ENCODE results near the gene TRAPPC11. TPM values are rescaled to one million over a fixed set of nuclear protein-coding genes. Genes with fewer than 3 reads are reported as not detected.
"Not testable (repeated sequence)": the region's sequence is repeated elsewhere in the genome, so short reads cannot be mapped to it uniquely, and the experiment has no call there.

Gene TRAPPC11
- total and polyA plus RNA-seq, 2 of the 13 experiments (the other 11 are each of a cell fraction or from before 2014, with no cell fraction given): 18.0 to 23.2 TPM

DNA sequence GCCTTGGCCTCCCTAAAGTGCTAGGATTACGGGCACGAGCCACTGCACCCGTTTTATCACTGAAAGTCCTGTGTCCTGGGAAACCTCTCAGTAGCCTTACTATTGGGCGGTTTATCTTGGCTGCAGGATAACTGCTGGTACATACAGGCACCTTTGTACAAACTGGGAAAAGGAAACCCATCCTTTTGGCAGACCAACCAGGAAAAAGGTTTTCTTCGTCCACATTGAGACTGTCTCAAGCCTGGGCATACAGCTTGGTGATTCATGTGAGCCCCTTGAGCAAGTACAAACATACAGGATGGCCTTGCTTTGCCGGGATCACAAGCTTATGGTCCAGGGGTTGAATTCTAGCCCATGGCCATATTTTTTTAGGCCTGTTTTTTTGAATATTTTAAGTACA is 32.9 kb upstream of the TRAPPC11 start:
- no TSS peak for BruUV-seq (replicated peaks)
- no peak for FAIRE-seq
- WGBS (ENCODE audit: low lambda C conversion rate): 23% methylated on average over 6 of the region's 6 CpGs
- ChIA-PET POLR2A (no interaction called here), CTCF (ENCODE audit: low intra/inter-chr PET ratio, low total read pairs) (no interaction called here)
- no peak overlapping the region for H3K27ac ChIP-seq (ENCODE audit: extremely low read length, insufficient read depth, low read length)
- ATAC-seq: no peak; the same call in 2 of the 3 replicates
- DNase-seq (ENCODE audit: low spot score): no peak
- peaks cover 0 to 5% of the 10 kb centered on the region in 2 experiments; a peak in 2 of 5 replicates for H3K27me3 ChIP-seq (ENCODE audit: control insufficient read depth in 1 of 2, insufficient read depth in 2 of 2, low read length in 2 of 2)
- in situ Hi-C loops (cut with HindIII; ENCODE audit: extremely low pct_ligation_motif_present, low pct_unique_long_range_greater_than_20kb) (no loop called here), intact Hi-C loops (cut with micrococcal nuclease; ENCODE audit: unreplicated experiment) (no loop called here)
- no peaks in the 10 kb centered on the region for H3K9me3 ChIP-seq (ENCODE audit: low read length)
- H3K4me1 ChIP-seq (ENCODE audit: insufficient read depth, low read length): no peaks in the 10 kb centered on the region
- no peak for TF ChIP-seq ZNF446 (CRISPR knock-in tag; IDR thresholded peaks at IDR 0.05)
- no peak for TF ChIP-seq RBAK (CRISPR knock-in tag; IDR thresholded peaks at IDR 0.05)
- TF ChIP-seq, protein P1, sequence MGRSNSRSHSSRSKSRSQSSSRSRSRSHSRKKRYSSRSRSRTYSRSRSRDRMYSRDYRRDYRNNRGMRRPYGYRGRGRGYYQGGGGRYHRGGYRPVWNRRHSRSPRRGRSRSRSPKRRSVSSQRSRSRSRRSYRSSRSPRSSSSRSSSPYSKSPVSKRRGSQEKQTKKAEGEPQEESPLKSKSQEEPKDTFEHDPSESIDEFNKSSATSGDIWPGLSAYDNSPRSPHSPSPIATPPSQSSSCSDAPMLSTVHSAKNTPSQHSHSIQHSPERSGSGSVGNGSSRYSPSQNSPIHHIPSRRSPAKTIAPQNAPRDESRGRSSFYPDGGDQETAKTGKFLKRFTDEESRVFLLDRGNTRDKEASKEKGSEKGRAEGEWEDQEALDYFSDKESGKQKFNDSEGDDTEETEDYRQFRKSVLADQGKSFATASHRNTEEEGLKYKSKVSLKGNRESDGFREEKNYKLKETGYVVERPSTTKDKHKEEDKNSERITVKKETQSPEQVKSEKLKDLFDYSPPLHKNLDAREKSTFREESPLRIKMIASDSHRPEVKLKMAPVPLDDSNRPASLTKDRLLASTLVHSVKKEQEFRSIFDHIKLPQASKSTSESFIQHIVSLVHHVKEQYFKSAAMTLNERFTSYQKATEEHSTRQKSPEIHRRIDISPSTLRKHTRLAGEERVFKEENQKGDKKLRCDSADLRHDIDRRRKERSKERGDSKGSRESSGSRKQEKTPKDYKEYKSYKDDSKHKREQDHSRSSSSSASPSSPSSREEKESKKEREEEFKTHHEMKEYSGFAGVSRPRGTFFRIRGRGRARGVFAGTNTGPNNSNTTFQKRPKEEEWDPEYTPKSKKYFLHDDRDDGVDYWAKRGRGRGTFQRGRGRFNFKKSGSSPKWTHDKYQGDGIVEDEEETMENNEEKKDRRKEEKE (IDR thresholded peaks at IDR 0.05): no peak
- TF ChIP-seq SMARCE1 (IDR thresholded peaks at IDR 0.05; ENCODE audit: borderline replicate concordance): no peak
- no peak for TF ChIP-seq YEATS2 (CRISPR knock-in tag; IDR thresholded peaks at IDR 0.05; ENCODE audit: borderline replicate concordance)
- TF ChIP-seq PCBP1 (IDR thresholded peaks at IDR 0.05; ENCODE audit: borderline replicate concordance, low read depth, low read length): no peak
- TF ChIP-seq, protein P2, sequence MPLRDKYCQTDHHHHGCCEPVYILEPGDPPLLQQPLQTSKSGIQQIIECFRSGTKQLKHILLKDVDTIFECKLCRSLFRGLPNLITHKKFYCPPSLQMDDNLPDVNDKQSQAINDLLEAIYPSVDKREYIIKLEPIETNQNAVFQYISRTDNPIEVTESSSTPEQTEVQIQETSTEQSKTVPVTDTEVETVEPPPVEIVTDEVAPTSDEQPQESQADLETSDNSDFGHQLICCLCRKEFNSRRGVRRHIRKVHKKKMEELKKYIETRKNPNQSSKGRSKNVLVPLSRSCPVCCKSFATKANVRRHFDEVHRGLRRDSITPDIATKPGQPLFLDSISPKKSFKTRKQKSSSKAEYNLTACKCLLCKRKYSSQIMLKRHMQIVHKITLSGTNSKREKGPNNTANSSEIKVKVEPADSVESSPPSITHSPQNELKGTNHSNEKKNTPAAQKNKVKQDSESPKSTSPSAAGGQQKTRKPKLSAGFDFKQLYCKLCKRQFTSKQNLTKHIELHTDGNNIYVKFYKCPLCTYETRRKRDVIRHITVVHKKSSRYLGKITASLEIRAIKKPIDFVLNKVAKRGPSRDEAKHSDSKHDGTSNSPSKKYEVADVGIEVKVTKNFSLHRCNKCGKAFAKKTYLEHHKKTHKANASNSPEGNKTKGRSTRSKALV (CRISPR knock-in tag; IDR thresholded peaks at IDR 0.05): no peak
- no peak for TF ChIP-seq ADNP (CRISPR knock-in tag; IDR thresholded peaks at IDR 0.05)
- no peak for TF ChIP-seq PBX2 (CRISPR knock-in tag; IDR thresholded peaks at IDR 0.05)
- no peak for TF ChIP-seq SOX13 (IDR thresholded peaks at IDR 0.05)
- no peak for TF ChIP-seq SOX13 (CRISPR knock-in tag; conservative IDR thresholded peaks at IDR 0.05 in 1 of 2, IDR thresholded peaks at IDR 0.05 in 1 of 2)
- TF ChIP-seq REXO4 (CRISPR knock-in tag; IDR thresholded peaks at IDR 0.05; ENCODE audit: borderline replicate concordance): no peak
- no peak overlapping the region for H2AFZ ChIP-seq (ENCODE audit: low read length)
- no peak overlapping the region for H3K4me2 ChIP-seq (ENCODE audit: low read depth, low read length)
- H3K36me3 ChIP-seq (replicated peaks in 1 of 2; ENCODE audit: control insufficient read depth in 1 of 2, insufficient read depth in 2 of 2, low read length in 2 of 2): no peaks in the 10 kb centered on the region
- no peaks in the 10 kb centered on the region for H4K20me1 ChIP-seq (ENCODE audit: insufficient read depth, low read length)
- no peak overlapping the region for H3K9ac ChIP-seq (ENCODE audit: insufficient read depth, low read depth, low read length)
- H3K4me3 ChIP-seq (replicated peaks in 1 of 3; ENCODE audit: insufficient read depth in 1 of 3, low read depth in 2 of 3, low read length in 3 of 3): no peak overlapping the region
- H3K79me2 ChIP-seq (ENCODE audit: insufficient read depth, low read length): no peaks in the 10 kb centered on the region

- H3K4me2 ChIP-seq (ENCODE audit: low read depth, low read length); FAIRE-seq; H3K27me3 ChIP-seq (ENCODE audit: control insufficient read depth in 1 of 2, insufficient read depth in 2 of 2, low read length in 2 of 2); BruUV-seq (replicated peaks); H3K79me2 ChIP-seq (ENCODE audit: insufficient read depth, low read length); H3K4me1 ChIP-seq (ENCODE audit: insufficient read depth, low read length); intact Hi-C loops (cut with micrococcal nuclease; ENCODE audit: unreplicated experiment); CTCF ChIA-PET (ENCODE audit: low intra/inter-chr PET ratio, low total read pairs); H3K9ac ChIP-seq (ENCODE audit: insufficient read depth, low read depth, low read length); H3K9me3 ChIP-seq (ENCODE audit: low read length); H2AFZ ChIP-seq (ENCODE audit: low read length); in situ Hi-C loops (cut with HindIII; ENCODE audit: extremely low pct_ligation_motif_present, low pct_unique_long_range_greater_than_20kb); DNase-seq (ENCODE audit: low spot score); H3K27ac ChIP-seq (ENCODE audit: extremely low read length, insufficient read depth, low read length); H3K4me3 ChIP-seq (replicated peaks in 1 of 3; ENCODE audit: insufficient read depth in 1 of 3, low read depth in 2 of 3, low read length in 3 of 3); POLR2A ChIA-PET; H4K20me1 ChIP-seq (ENCODE audit: insufficient read depth, low read length); ATAC-seq; H3K36me3 ChIP-seq (replicated peaks in 1 of 2; ENCODE audit: control insufficient read depth in 1 of 2, insufficient read depth in 2 of 2, low read length in 2 of 2): not testable (repeated sequence)
- 58% methylated on average over 4 of the region's 5 CpGs for WGBS (ENCODE audit: low lambda C conversion rate)
Observed at GRCh38 chr4:183627286-183627685, 31.8 kb upstream of the TRAPPC11 start.
